ENCODE data around the gene ZNF534.

DNA sequence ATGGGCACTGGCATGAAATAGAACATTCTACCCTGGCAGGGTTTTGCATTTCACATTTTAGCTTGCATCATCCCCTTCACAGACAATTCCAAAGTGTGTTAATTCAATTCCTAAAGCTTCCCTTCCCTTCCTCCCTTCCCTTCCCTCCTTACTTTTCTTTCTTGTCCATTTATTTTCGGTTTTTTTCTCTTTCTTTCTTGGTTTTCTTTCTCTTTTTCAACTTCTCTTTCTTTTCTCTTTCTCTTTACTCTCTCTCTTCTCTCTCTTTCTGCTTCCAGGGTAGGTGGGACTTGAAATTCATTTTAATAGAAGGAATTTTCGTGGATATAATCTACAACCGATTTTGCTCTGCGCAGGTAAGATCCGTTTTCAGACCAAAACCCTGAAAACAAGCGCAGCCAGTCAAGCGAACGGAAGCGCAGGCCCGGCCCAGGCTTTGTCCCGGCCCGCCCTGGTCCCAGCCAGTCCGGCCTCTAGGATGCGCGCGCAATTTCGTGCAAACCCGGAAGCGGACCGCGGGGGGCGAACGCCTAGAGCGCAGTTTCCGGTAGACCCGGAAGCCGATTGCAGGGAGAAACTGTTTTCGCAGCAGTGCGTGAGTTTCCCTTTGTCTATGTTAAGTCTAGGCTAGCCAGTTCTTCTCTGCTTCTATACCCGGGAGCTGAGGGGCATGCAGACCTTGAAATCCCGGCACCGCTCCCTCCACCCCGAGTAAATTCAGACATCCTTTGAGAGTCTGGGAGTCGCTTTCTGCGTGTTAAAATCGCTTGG, 31.5 kb upstream of the ZNF534 start, which contains the start of gene ZNF528:
- TF ChIP-seq, protein P1, sequence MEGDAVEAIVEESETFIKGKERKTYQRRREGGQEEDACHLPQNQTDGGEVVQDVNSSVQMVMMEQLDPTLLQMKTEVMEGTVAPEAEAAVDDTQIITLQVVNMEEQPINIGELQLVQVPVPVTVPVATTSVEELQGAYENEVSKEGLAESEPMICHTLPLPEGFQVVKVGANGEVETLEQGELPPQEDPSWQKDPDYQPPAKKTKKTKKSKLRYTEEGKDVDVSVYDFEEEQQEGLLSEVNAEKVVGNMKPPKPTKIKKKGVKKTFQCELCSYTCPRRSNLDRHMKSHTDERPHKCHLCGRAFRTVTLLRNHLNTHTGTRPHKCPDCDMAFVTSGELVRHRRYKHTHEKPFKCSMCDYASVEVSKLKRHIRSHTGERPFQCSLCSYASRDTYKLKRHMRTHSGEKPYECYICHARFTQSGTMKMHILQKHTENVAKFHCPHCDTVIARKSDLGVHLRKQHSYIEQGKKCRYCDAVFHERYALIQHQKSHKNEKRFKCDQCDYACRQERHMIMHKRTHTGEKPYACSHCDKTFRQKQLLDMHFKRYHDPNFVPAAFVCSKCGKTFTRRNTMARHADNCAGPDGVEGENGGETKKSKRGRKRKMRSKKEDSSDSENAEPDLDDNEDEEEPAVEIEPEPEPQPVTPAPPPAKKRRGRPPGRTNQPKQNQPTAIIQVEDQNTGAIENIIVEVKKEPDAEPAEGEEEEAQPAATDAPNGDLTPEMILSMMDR (IDR thresholded peaks at IDR 0.05; ENCODE audit: poor library complexity) = no peak
- no peak for TF ChIP-seq EZH2 (IDR thresholded peaks at IDR 0.05; ENCODE audit: borderline replicate concordance)
- no peak for TF ChIP-seq EZH2phosphoT487 (IDR thresholded peaks at IDR 0.05; ENCODE audit: low read depth, severe bottlenecking, unreplicated experiment)
